ENCODE data around the gene GRAMD1B.
A peak's percentile ranks its signal among the peaks of the same experiment; 100 is the strongest.

GRAMD1B gene

GRCh38 chr11:123475469-123475868 lies 45.4 kb downstream of the GRAMD1B start:
- peak; percentile 35 for DNase-seq (ENCODE audit: low spot score)

- no peak for DNase-seq (ENCODE audit: low spot score)
These were observed 47.3 kb downstream of the GRAMD1B start for GRCh38 chr11:123477205-123477907.

- peak; percentile 79 for DNase-seq (ENCODE audit: low spot score)
These were observed 48.4 kb downstream of the GRAMD1B start for GRCh38 chr11:123478352-123478987.

GRCh38 chr11:123479048-123479837 lies 49.2 kb downstream of the GRAMD1B start:
- no peak for DNase-seq (ENCODE audit: low spot score)

GRCh38 chr11:123480290-123480815 lies 50.3 kb downstream of the GRAMD1B start:
- DNase-seq (ENCODE audit: low spot score): no peak

- DNase-seq (ENCODE audit: low spot score): no peak
These were observed 50.8 kb downstream of the GRAMD1B start for GRCh38 chr11:123480882-123481281.

- no peak for DNase-seq (ENCODE audit: low spot score)
These were observed 51.6 kb downstream of the GRAMD1B start for GRCh38 chr11:123481640-123482039.

- DNase-seq (ENCODE audit: low spot score): no peak
These were observed 52.1 kb downstream of the GRAMD1B start for GRCh38 chr11:123482218-123482617.

GRCh38 chr11:123483058-123483457 lies 53.0 kb downstream of the GRAMD1B start:
- DNase-seq (ENCODE audit: low spot score): peak; percentile 74

GRCh38 chr11:123483466-123483865 lies 53.4 kb downstream of the GRAMD1B start:
- DNase-seq (ENCODE audit: low spot score): no peak

- no peak for DNase-seq (ENCODE audit: low spot score)
These were observed 54.4 kb downstream of the GRAMD1B start for GRCh38 chr11:123484448-123484847.

GRCh38 chr11:123487157-123487744 lies 57.2 kb downstream of the GRAMD1B start:
- DNase-seq (ENCODE audit: low spot score): no peak

GRCh38 chr11:123490527-123490926 lies 60.5 kb downstream of the GRAMD1B start:
- DNase-seq (ENCODE audit: low spot score): no peak

GRCh38 chr11:123491241-123491640 lies 61.2 kb downstream of the GRAMD1B start:
- DNase-seq (ENCODE audit: low spot score): no peak

- peak; percentile 66 for DNase-seq (ENCODE audit: low spot score)
These were observed 63.4 kb downstream of the GRAMD1B start for GRCh38 chr11:123493349-123494063.

GRCh38 chr11:123494195-123495050 lies 64.4 kb downstream of the GRAMD1B start:
- peak; percentile 76 for DNase-seq (ENCODE audit: low spot score)

- no peak for DNase-seq (ENCODE audit: low spot score)
These were observed 74.3 kb downstream of the GRAMD1B start for GRCh38 chr11:123504401-123504800.

- DNase-seq (ENCODE audit: low spot score): peak; percentile 80
These were observed 75.7 kb downstream of the GRAMD1B start for GRCh38 chr11:123505546-123506299.

- no peak for DNase-seq (ENCODE audit: low spot score)
These were observed 77.0 kb downstream of the GRAMD1B start for GRCh38 chr11:123507043-123507442.

Measured in kidney tubule cell (primary cell).